Bronchus fibroblast of lung (primary cell): ENCODE data around the gene ECI1. TPM values are rescaled to one million over a fixed set of nuclear protein-coding genes. Genes with fewer than 3 reads are reported as not detected.

Source experiments
- total RNA-seq: library from RNA; depleted of rRNA; stranded (reverse); fragments of >200 nt; gene quantifications from 2 replicates; pipeline ENCODE4 v1.2.3, GENCODE V29; 2015

Gene ECI1
- total RNA-seq = 54.3 and 66.3 TPM in 2 replicates

GRCh38 chr16:2251296-2252111 lies at the start of gene ECI1:
Gene ECI1, minus strand, starts transcription at chr16:2251587. Its CDS starts 21 bp downstream, at chr16:2251566.

GRCh38 chr16:2267913-2268666 lies 16.7 kb upstream of the ECI1 start, which contains the start of gene RNPS1:
Gene RNPS1, minus strand, starts transcription at chr16:2268126. Its CDS starts 3,483 bp downstream, at chr16:2264643.

GRCh38 chr16:2236337-2237101 lies 14.9 kb downstream of the ECI1 start, which contains the start of gene DNASE1L2:
Gene DNASE1L2, plus strand, starts transcription at chr16:2236444. Its CDS starts 373 bp downstream, at chr16:2236817.

GRCh38 chr16:2223221-2223941 lies 28.0 kb downstream of the ECI1 start, which contains the start of gene E4F1:
Gene E4F1, plus strand, starts transcription at chr16:2223591. Its CDS starts 23 bp downstream, at chr16:2223614.

GRCh38 chr16:2214719-2214968 lies 36.7 kb downstream of the ECI1 start, which contains the start of gene PGP:
Gene PGP, minus strand, starts transcription at chr16:2214840. Its CDS starts 63 bp downstream, at chr16:2214777.

GRCh38 chr16:2210386-2211365 lies 40.7 kb downstream of the ECI1 start, which contains the start of gene BRICD5:
Gene BRICD5, minus strand, starts transcription at chr16:2210863. Its CDS starts 30 bp downstream, at chr16:2210833.

GRCh38 chr16:2205104-2205966 lies 46.1 kb downstream of the ECI1 start, which contains the start of gene MLST8:
Gene MLST8, plus strand, starts transcription at chr16:2205454. Its CDS starts 632 bp downstream, at chr16:2206086.

GRCh38 chr16:2196162-2196980 lies 55.0 kb downstream of the ECI1 start, which contains the start of gene CASKIN1:
Gene CASKIN1, minus strand, starts transcription at chr16:2196605. Its CDS starts 173 bp downstream, at chr16:2196432.

Other genes starting within 250 kb of the ECI1 start
- 44.0 and 45.6 TPM in 2 replicates for gene ZNF598, start 241.8 kb downstream of the ECI1 start, total RNA-seq
- gene NPW, start 231.8 kb downstream of the ECI1 start, total RNA-seq = 1.6 and 1.8 TPM in 2 replicates
- gene NHERF2, start 224.7 kb downstream of the ECI1 start, total RNA-seq = 47.4 and 58.7 TPM in 2 replicates
- gene NTHL1, start 203.8 kb downstream of the ECI1 start, total RNA-seq = 49.2 and 53.0 TPM in 2 replicates
- 36.0 and 55.9 TPM in 2 replicates for gene TSC2, start 203.6 kb downstream of the ECI1 start, total RNA-seq
- gene PKD1, start 115.7 kb downstream of the ECI1 start, total RNA-seq = 74.8 and 88.1 TPM in 2 replicates
- 1.5 and 3.3 TPM in 2 replicates for gene RAB26, start 103.0 kb downstream of the ECI1 start, total RNA-seq
- gene TRAF7, start 95.8 kb downstream of the ECI1 start, total RNA-seq = 54.0 and 62.0 TPM in 2 replicates
- under 0.01 TPM in 1 of 2 replicates, not detected in the other for gene CASKIN1, start 55.0 kb downstream of the ECI1 start, total RNA-seq
- gene MLST8, start 46.1 kb downstream of the ECI1 start, total RNA-seq = 80.4 and 86.6 TPM in 2 replicates
- 1.3 and 2.7 TPM in 2 replicates for gene BRICD5, start 40.7 kb downstream of the ECI1 start, total RNA-seq
- 24.5 and 27.1 TPM in 2 replicates for gene PGP, start 36.7 kb downstream of the ECI1 start, total RNA-seq
- gene E4F1, start 28.0 kb downstream of the ECI1 start, total RNA-seq = 22.9 and 25.2 TPM in 2 replicates
- gene DNASE1L2, start 15.1 kb downstream of the ECI1 start, total RNA-seq = 0.15 and 1.0 TPM in 2 replicates
- gene RNPS1, start 16.5 kb upstream of the ECI1 start, total RNA-seq = 218 and 221 TPM in 2 replicates
- 0.15 and 0.34 TPM in 2 replicates for gene ABCA3, start 89.1 kb upstream of the ECI1 start, total RNA-seq
- gene CCNF, start 177.9 kb upstream of the ECI1 start, total RNA-seq = 39.3 and 42.1 TPM in 2 replicates
- 23.8 and 25.9 TPM in 2 replicates for gene TEDC2, start 208.5 kb upstream of the ECI1 start, total RNA-seq
- 0.15 and 0.34 TPM in 2 replicates for gene NTN3, start 219.7 kb upstream of the ECI1 start, total RNA-seq
- 6.8 and 9.9 TPM in 2 replicates for gene TBC1D24, start 223.5 kb upstream of the ECI1 start, total RNA-seq